H1 (cell line): Measurements from ENCODE around the gene CRHR1.

ENCODE experiments used
- CREB1 ChIP-seq: IDR thresholded peaks from 2 replicates; pipeline ENCODE4 v1.6.1; 2012; ENCODE audit warnings: inconsistent platforms
- EGR1 ChIP-seq: IDR thresholded peaks from 2 replicates; pipeline ENCODE4 v1.6.1; 2011; ENCODE audit warnings: low read depth, low read length, borderline replicate concordance
- EP300 ChIP-seq, 2 experiments: IDR thresholded peaks; 1 replicate in 1 of 2; 2 replicates in 1 of 2; pipeline ENCODE4 v1.6.1; 2011 to 2012; ENCODE audit warnings: low read depth in 2 of 2, low read length in 2 of 2, mild to moderate bottlenecking in 2 of 2, borderline replicate concordance in 1 of 2, inconsistent platforms in 1 of 2, moderate library complexity in 1 of 2
- FOSL1 ChIP-seq: IDR thresholded peaks from 2 replicates; pipeline ENCODE4 v1.6.1; 2011; ENCODE audit warnings: mild to moderate bottlenecking, low read depth, low read length, moderate library complexity; ENCODE audit not compliant: insufficient read depth
- POLR2A ChIP-seq, 2 experiments: IDR thresholded peaks; 1 replicate in 1 of 2; 2 replicates in 1 of 2; pipeline ENCODE4 v1.6.1; 2011; ENCODE audit warnings: low read depth in 2 of 2, low read length in 2 of 2, mild to moderate bottlenecking in 2 of 2; ENCODE audit errors: control extremely low read depth in 1 of 2
- RNF2 ChIP-seq: fragments of 200-900, 300-1000 bp; sonication (generic); IDR thresholded peaks from 2 replicates; pipeline ENCODE4 v1.7.1; 2016; ENCODE audit warnings: borderline replicate concordance, low read depth, mild to moderate bottlenecking, antibody characterized with exemption, low read length; ENCODE audit not compliant: poor library complexity, severe bottlenecking; ENCODE audit errors: missing control alignments
- YY1 ChIP-seq: IDR thresholded peaks from 2 replicates; pipeline ENCODE4 v1.6.1; 2011; ENCODE audit warnings: low read depth, mild to moderate bottlenecking, low read length
- ZNF274 ChIP-seq: IDR thresholded peaks from 2 replicates; pipeline ENCODE4 v1.7.0; 2012; ENCODE audit warnings: low read length, borderline replicate concordance; ENCODE audit errors: extremely low read depth
- TF ChIP-seq, protein P1 (sequence below): IDR thresholded peaks from 2 replicates; pipeline ENCODE4 v1.6.1; 2012; ENCODE audit warnings: inconsistent platforms
- TF ChIP-seq, protein P2 (sequence below): IDR thresholded peaks from 2 replicates; pipeline ENCODE4 v1.6.1; 2011; ENCODE audit warnings: low read length, improper control_type of control experiment
- TF ChIP-seq, protein P3 (sequence below), 3 experiments: IDR thresholded peaks; 1 replicate in 2 of 3; 2 replicates in 1 of 3; pipeline versions ENCODE4 v1.5.1 to v1.6.1; 2011; ENCODE audit warnings: low read length in 3 of 3, mild to moderate bottlenecking in 3 of 3, inconsistent platforms in 2 of 3, low read depth in 1 of 3, moderate library complexity in 1 of 3; ENCODE audit not compliant: insufficient read depth in 1 of 3; ENCODE audit errors: control extremely low read depth in 1 of 3

DNA sequence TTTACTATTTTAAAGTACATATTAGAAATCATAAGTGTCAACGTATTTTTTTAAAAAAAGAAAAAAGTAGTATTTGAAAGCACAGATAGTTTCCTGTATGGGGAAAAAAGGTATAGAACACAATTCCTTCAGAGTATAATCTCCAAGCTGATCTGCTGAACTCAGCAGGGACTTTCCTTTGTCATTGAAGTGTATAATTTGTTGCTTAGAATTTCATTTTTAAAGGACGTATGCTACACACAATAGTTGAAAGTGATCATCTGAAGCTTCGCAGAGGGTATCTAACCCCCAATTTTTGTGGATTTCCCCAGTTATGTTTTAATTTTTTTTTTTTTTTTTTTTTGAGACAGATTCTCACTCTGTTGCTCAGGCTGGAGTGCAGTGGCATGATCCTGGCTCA, 90.0 kb downstream of the CRHR1 start:
- TF ChIP-seq, protein P1, sequence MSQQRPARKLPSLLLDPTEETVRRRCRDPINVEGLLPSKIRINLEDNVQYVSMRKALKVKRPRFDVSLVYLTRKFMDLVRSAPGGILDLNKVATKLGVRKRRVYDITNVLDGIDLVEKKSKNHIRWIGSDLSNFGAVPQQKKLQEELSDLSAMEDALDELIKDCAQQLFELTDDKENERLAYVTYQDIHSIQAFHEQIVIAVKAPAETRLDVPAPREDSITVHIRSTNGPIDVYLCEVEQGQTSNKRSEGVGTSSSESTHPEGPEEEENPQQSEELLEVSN, result no peak
- TF ChIP-seq, protein P2, sequence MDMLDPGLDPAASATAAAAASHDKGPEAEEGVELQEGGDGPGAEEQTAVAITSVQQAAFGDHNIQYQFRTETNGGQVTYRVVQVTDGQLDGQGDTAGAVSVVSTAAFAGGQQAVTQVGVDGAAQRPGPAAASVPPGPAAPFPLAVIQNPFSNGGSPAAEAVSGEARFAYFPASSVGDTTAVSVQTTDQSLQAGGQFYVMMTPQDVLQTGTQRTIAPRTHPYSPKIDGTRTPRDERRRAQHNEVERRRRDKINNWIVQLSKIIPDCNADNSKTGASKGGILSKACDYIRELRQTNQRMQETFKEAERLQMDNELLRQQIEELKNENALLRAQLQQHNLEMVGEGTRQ, result no peak
- TF ChIP-seq, protein P3, sequence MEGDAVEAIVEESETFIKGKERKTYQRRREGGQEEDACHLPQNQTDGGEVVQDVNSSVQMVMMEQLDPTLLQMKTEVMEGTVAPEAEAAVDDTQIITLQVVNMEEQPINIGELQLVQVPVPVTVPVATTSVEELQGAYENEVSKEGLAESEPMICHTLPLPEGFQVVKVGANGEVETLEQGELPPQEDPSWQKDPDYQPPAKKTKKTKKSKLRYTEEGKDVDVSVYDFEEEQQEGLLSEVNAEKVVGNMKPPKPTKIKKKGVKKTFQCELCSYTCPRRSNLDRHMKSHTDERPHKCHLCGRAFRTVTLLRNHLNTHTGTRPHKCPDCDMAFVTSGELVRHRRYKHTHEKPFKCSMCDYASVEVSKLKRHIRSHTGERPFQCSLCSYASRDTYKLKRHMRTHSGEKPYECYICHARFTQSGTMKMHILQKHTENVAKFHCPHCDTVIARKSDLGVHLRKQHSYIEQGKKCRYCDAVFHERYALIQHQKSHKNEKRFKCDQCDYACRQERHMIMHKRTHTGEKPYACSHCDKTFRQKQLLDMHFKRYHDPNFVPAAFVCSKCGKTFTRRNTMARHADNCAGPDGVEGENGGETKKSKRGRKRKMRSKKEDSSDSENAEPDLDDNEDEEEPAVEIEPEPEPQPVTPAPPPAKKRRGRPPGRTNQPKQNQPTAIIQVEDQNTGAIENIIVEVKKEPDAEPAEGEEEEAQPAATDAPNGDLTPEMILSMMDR (IDR thresholded peaks at IDR 0.05; ENCODE audit: control extremely low read depth in 1 of 3, insufficient read depth in 1 of 3, low read depth in 1 of 3, low read length in 3 of 3), result no peak
- TF ChIP-seq RNF2, result no peak
- no peak for TF ChIP-seq FOSL1
- no peak for TF ChIP-seq CREB1
- no peak for TF ChIP-seq ZNF274
- no peak for TF ChIP-seq POLR2A (IDR thresholded peaks at IDR 0.05; ENCODE audit: control extremely low read depth in 1 of 2, low read depth in 2 of 2, low read length in 2 of 2)
- TF ChIP-seq EP300 (IDR thresholded peaks at IDR 0.05; ENCODE audit: borderline replicate concordance in 1 of 2, low read depth in 2 of 2, low read length in 2 of 2), result no peak
- TF ChIP-seq YY1, result no peak
- no peak for TF ChIP-seq EGR1
